ENCODE measurements around the gene RSAD1.

RSAD1 gene

GRCh38 chr17:50460831-50461526 lies 17.7 kb upstream of the RSAD1 start:
- Histone ChIP-seq H3K9ac (ENCODE audit: low read depth, low read length) (no peak overlapping the region), H3K9me3 (ENCODE audit: control insufficient read depth, insufficient read depth, low read length) (no peaks in the 10 kb centered on the region), H3K4me3 (ENCODE audit: low read depth, low read length) (no peak overlapping the region), H3K4me1 (ENCODE audit: control insufficient read depth, insufficient read depth, low read length) (no peaks in the 10 kb centered on the region), H3K27me3 (ENCODE audit: control insufficient read depth, insufficient read depth, low read length) (no peaks in the 10 kb centered on the region), H3K36me3 (ENCODE audit: control insufficient read depth, insufficient read depth, low read length) (peaks cover 3% of the 10 kb centered on the region)

- Histone ChIP-seq H3K9ac (ENCODE audit: low read depth, low read length) (no peak overlapping the region), H3K9me3 (ENCODE audit: control insufficient read depth, insufficient read depth, low read length) (no peaks in the 10 kb centered on the region), H3K27me3 (ENCODE audit: control insufficient read depth, insufficient read depth, low read length) (no peaks in the 10 kb centered on the region), H3K4me3 (ENCODE audit: low read depth, low read length) (no peak overlapping the region), H3K36me3 (ENCODE audit: control insufficient read depth, insufficient read depth, low read length) (peaks cover 3% of the 10 kb centered on the region), H3K4me1 (ENCODE audit: control insufficient read depth, insufficient read depth, low read length) (no peaks in the 10 kb centered on the region)
These were observed 17.0 kb upstream of the RSAD1 start for GRCh38 chr17:50461550-50462132.

GRCh38 chr17:50462446-50462845 lies 16.2 kb upstream of the RSAD1 start:
- Histone ChIP-seq H3K27me3 (ENCODE audit: control insufficient read depth, insufficient read depth, low read length) (peaks cover 1% of the 10 kb centered on the region), H3K4me3 (ENCODE audit: low read depth, low read length) (no peak overlapping the region), H3K4me1 (ENCODE audit: control insufficient read depth, insufficient read depth, low read length) (no peaks in the 10 kb centered on the region), H3K36me3 (ENCODE audit: control insufficient read depth, insufficient read depth, low read length) (peaks cover 3% of the 10 kb centered on the region), H3K9me3 (ENCODE audit: control insufficient read depth, insufficient read depth, low read length) (no peaks in the 10 kb centered on the region), H3K9ac (ENCODE audit: low read depth, low read length) (no peak overlapping the region)

GRCh38 chr17:50464121-50464520 lies 14.5 kb upstream of the RSAD1 start:
- Histone ChIP-seq H3K9ac (ENCODE audit: low read depth, low read length) (no peak overlapping the region), H3K9me3 (ENCODE audit: control insufficient read depth, insufficient read depth, low read length) (no peaks in the 10 kb centered on the region), H3K36me3 (ENCODE audit: control insufficient read depth, insufficient read depth, low read length) (peaks cover 3% of the 10 kb centered on the region), H3K4me1 (ENCODE audit: control insufficient read depth, insufficient read depth, low read length) (peaks cover 4% of the 10 kb centered on the region), H3K27me3 (ENCODE audit: control insufficient read depth, insufficient read depth, low read length) (peaks cover 15% of the 10 kb centered on the region), H3K4me3 (ENCODE audit: low read depth, low read length) (no peak overlapping the region)

GRCh38 chr17:50464736-50465135 lies 13.9 kb upstream of the RSAD1 start:
- no peak overlapping the region for H3K9ac ChIP-seq (ENCODE audit: low read depth, low read length)
- no peak overlapping the region for H3K4me3 ChIP-seq (ENCODE audit: low read depth, low read length)
- H3K9me3 ChIP-seq (ENCODE audit: control insufficient read depth, insufficient read depth, low read length), result no peaks in the 10 kb centered on the region
- peaks cover 3% of the 10 kb centered on the region for H3K36me3 ChIP-seq (ENCODE audit: control insufficient read depth, insufficient read depth, low read length)
- H3K27me3 ChIP-seq (ENCODE audit: control insufficient read depth, insufficient read depth, low read length), result peaks cover 18% of the 10 kb centered on the region
- H3K4me1 ChIP-seq (ENCODE audit: control insufficient read depth, insufficient read depth, low read length), result peaks cover 4% of the 10 kb centered on the region

- Histone ChIP-seq H3K27me3 (ENCODE audit: control insufficient read depth, insufficient read depth, low read length) (peaks cover 20% of the 10 kb centered on the region), H3K9ac (ENCODE audit: low read depth, low read length) (no peak overlapping the region), H3K36me3 (ENCODE audit: control insufficient read depth, insufficient read depth, low read length) (peaks cover 3% of the 10 kb centered on the region), H3K4me1 (ENCODE audit: control insufficient read depth, insufficient read depth, low read length) (peaks cover 4% of the 10 kb centered on the region), H3K9me3 (ENCODE audit: control insufficient read depth, insufficient read depth, low read length) (no peaks in the 10 kb centered on the region), H3K4me3 (ENCODE audit: low read depth, low read length) (no peak overlapping the region)
These were observed 13.5 kb upstream of the RSAD1 start for GRCh38 chr17:50465171-50465570.

GRCh38 chr17:50465635-50466034 lies 13.0 kb upstream of the RSAD1 start:
- Histone ChIP-seq H3K36me3 (ENCODE audit: control insufficient read depth, insufficient read depth, low read length) (peaks cover 3% of the 10 kb centered on the region), H3K9me3 (ENCODE audit: control insufficient read depth, insufficient read depth, low read length) (no peaks in the 10 kb centered on the region), H3K4me3 (ENCODE audit: low read depth, low read length) (no peak overlapping the region), H3K9ac (ENCODE audit: low read depth, low read length) (no peak overlapping the region), H3K4me1 (ENCODE audit: control insufficient read depth, insufficient read depth, low read length) (peaks cover 4% of the 10 kb centered on the region), H3K27me3 (ENCODE audit: control insufficient read depth, insufficient read depth, low read length) (peaks cover 20% of the 10 kb centered on the region)

- Histone ChIP-seq H3K4me1 (ENCODE audit: control insufficient read depth, insufficient read depth, low read length) (peaks cover 4% of the 10 kb centered on the region), H3K9me3 (ENCODE audit: control insufficient read depth, insufficient read depth, low read length) (no peaks in the 10 kb centered on the region), H3K9ac (ENCODE audit: low read depth, low read length) (no peak overlapping the region), H3K4me3 (ENCODE audit: low read depth, low read length) (no peak overlapping the region), H3K36me3 (ENCODE audit: control insufficient read depth, insufficient read depth, low read length) (peaks cover 3% of the 10 kb centered on the region), H3K27me3 (ENCODE audit: control insufficient read depth, insufficient read depth, low read length) (peaks cover 20% of the 10 kb centered on the region)
These were observed 12.1 kb upstream of the RSAD1 start for GRCh38 chr17:50466371-50467113.

GRCh38 chr17:50467114-50467854 lies 11.4 kb upstream of the RSAD1 start:
- no peak overlapping the region for H3K4me3 ChIP-seq (ENCODE audit: low read depth, low read length)
- no peaks in the 10 kb centered on the region for H3K9me3 ChIP-seq (ENCODE audit: control insufficient read depth, insufficient read depth, low read length)
- peaks cover 20% of the 10 kb centered on the region for H3K27me3 ChIP-seq (ENCODE audit: control insufficient read depth, insufficient read depth, low read length)
- H3K36me3 ChIP-seq (ENCODE audit: control insufficient read depth, insufficient read depth, low read length), result peaks cover 3% of the 10 kb centered on the region
- H3K4me1 ChIP-seq (ENCODE audit: control insufficient read depth, insufficient read depth, low read length), result peaks cover 4% of the 10 kb centered on the region
- H3K9ac ChIP-seq (ENCODE audit: low read depth, low read length), result no peak overlapping the region

GRCh38 chr17:50467855-50468303 lies 10.8 kb upstream of the RSAD1 start:
- no peaks in the 10 kb centered on the region for H3K36me3 ChIP-seq (ENCODE audit: control insufficient read depth, insufficient read depth, low read length)
- H3K9ac ChIP-seq (ENCODE audit: low read depth, low read length), result no peak overlapping the region
- no peaks in the 10 kb centered on the region for H3K9me3 ChIP-seq (ENCODE audit: control insufficient read depth, insufficient read depth, low read length)
- H3K27me3 ChIP-seq (ENCODE audit: control insufficient read depth, insufficient read depth, low read length), result peaks cover 20% of the 10 kb centered on the region
- H3K4me3 ChIP-seq (ENCODE audit: low read depth, low read length), result no peak overlapping the region
- H3K4me1 ChIP-seq (ENCODE audit: control insufficient read depth, insufficient read depth, low read length), result peaks cover 4% of the 10 kb centered on the region

GRCh38 chr17:50468304-50469207 lies 10.1 kb upstream of the RSAD1 start, which contains the start of gene CHAD:
Gene CHAD (minus strand): TSS chr17:50468880. CDS start chr17:50468813, 67 bp downstream.
- Histone ChIP-seq H3K9me3 (ENCODE audit: control insufficient read depth, insufficient read depth, low read length) (no peaks in the 10 kb centered on the region), H3K27me3 (ENCODE audit: control insufficient read depth, insufficient read depth, low read length) (peaks cover 20% of the 10 kb centered on the region), H3K9ac (ENCODE audit: low read depth, low read length) (no peak within 1 kb of the TSS), H3K4me1 (ENCODE audit: control insufficient read depth, insufficient read depth, low read length) (peaks cover 4% of the 10 kb centered on the region), H3K36me3 (ENCODE audit: control insufficient read depth, insufficient read depth, low read length) (peaks cover 2% of the 10 kb centered on the region), H3K4me3 (ENCODE audit: low read depth, low read length) (peak within 1 kb of the TSS; percentile 49)
